Stimulated activated CD4-positive, alpha-beta T cell treated with anti-CD3 and anti-CD28 coated beads, Interleukin-1b, Interleukin-23, amount 100 ng/mL, for 24 hours (primary cell): ENCODE data around the gene DPF3.

Source experiments
- DNase-seq, 4 experiments: peaks; one replicate each; pipeline ENCODE4 v3.0.0-alpha.2; 2020; ENCODE audit warnings: low read depth in 4 of 4, low spot score in 1 of 4

The DPF3 gene

GRCh38 chr14:72686832-72687231, 207.1 kb downstream of the DPF3 start:
- no peak for DNase-seq

- DNase-seq, result no peak
Measured at GRCh38 chr14:72686101-72686500, 207.8 kb downstream of the DPF3 start.

- DNase-seq, result no peak
Measured at GRCh38 chr14:72685456-72685855, 208.4 kb downstream of the DPF3 start.

GRCh38 chr14:72683787-72684186, 210.1 kb downstream of the DPF3 start:
- DNase-seq, result no peak

GRCh38 chr14:72682188-72682587, 211.7 kb downstream of the DPF3 start:
- DNase-seq, result no peak

GRCh38 chr14:72680853-72681640, 212.9 kb downstream of the DPF3 start:
- no peak for DNase-seq

- DNase-seq, result no peak
Measured at GRCh38 chr14:72679536-72680151, 214.3 kb downstream of the DPF3 start.

- DNase-seq, result no peak
Measured at GRCh38 chr14:72679141-72679535, 214.8 kb downstream of the DPF3 start.

- DNase-seq, result no peak
Measured at GRCh38 chr14:72678356-72678755, 215.5 kb downstream of the DPF3 start.

GRCh38 chr14:72677664-72678063, 216.2 kb downstream of the DPF3 start:
- no peak for DNase-seq

GRCh38 chr14:72675126-72675525, 218.8 kb downstream of the DPF3 start:
- DNase-seq, result no peak

- DNase-seq, result no peak
Measured at GRCh38 chr14:72673179-72673578, 220.7 kb downstream of the DPF3 start.

- DNase-seq, result no peak
Measured at GRCh38 chr14:72666610-72667009, 227.3 kb downstream of the DPF3 start.

- DNase-seq, result no peak
Measured at GRCh38 chr14:72665259-72665658, 228.6 kb downstream of the DPF3 start.

GRCh38 chr14:72664651-72665050, 229.2 kb downstream of the DPF3 start:
- DNase-seq, result no peak

- no peak for DNase-seq
Measured at GRCh38 chr14:72663956-72664650, 229.8 kb downstream of the DPF3 start.

GRCh38 chr14:72663076-72663487, 230.8 kb downstream of the DPF3 start:
- DNase-seq, result no peak

- no peak for DNase-seq
Measured at GRCh38 chr14:72662214-72662613, 231.7 kb downstream of the DPF3 start.

GRCh38 chr14:72657214-72657921, 236.5 kb downstream of the DPF3 start:
- DNase-seq, result no peak

- no peak for DNase-seq
Measured at GRCh38 chr14:72653026-72653425, 240.9 kb downstream of the DPF3 start.

- no peak for DNase-seq
Measured at GRCh38 chr14:72652179-72652578, 241.7 kb downstream of the DPF3 start.

- no peak for DNase-seq
Measured at GRCh38 chr14:72651714-72652113, 242.2 kb downstream of the DPF3 start.
